ENCODE data around the gene C6orf120. TPM values are rescaled to one million over a fixed set of nuclear protein-coding genes. Genes with fewer than 3 reads are reported as not detected.

C6orf120 gene
- total and polyA plus RNA-seq, 9 of the 15 experiments (the other 6 are each of a cell fraction or from before 2014, with no cell fraction given), result 7.7 to 44.9 (median 34.8) TPM

DNA sequence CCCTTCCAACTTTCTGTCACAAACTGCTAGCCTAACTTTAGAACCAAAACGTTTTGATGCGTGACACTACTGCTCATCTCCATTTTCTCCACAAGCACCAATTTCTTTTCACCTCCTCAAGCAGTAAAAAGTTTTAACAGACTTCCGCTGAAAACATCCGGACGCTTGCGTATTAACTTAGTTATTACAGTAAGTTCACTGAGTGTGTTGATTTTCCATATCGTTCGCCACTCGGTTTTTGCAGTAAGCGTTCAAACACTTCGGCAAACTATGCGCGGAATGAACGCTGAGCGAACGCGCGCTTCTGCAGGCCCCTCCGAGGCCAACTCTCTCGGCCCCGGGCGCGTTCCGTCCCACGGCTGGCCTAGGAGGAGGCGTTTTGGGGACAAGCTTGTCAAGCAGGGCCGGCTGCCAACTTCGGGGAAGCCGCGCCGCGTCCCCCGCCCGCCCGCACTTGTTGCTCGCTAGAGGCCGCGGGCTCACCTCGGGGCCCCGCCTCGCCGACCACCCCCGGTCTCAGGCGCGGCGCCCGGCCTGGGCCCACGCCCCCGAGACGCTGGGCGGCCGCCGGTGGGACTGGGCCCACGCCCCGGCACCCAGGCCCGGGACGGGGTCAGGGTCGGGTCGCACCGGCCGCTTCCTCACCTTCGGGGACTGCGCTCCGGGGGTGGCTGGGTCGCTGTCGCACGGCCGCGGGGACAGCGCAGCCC lies 21.4 kb downstream of the C6orf120 start (continued):
- TF ChIP-seq, protein P1, sequence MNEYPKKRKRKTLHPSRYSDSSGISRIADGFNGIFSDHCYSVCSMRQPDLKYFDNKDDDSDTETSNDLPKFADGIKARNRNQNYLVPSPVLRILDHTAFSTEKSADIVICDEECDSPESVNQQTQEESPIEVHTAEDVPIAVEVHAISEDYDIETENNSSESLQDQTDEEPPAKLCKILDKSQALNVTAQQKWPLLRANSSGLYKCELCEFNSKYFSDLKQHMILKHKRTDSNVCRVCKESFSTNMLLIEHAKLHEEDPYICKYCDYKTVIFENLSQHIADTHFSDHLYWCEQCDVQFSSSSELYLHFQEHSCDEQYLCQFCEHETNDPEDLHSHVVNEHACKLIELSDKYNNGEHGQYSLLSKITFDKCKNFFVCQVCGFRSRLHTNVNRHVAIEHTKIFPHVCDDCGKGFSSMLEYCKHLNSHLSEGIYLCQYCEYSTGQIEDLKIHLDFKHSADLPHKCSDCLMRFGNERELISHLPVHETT (CRISPR knock-in tag; conservative IDR thresholded peaks at IDR 0.05 in 1 of 2, IDR thresholded peaks at IDR 0.05 in 1 of 2), result peak in 1 of 2 experiments; percentile 82; a peak in 2 of 4 replicates
- no peak for TF ChIP-seq ELF4 (CRISPR knock-in tag; IDR thresholded peaks at IDR 0.05)
- 0 out of 2 replicates have a peak, but pooled peaks have one; percentile 18 for TF ChIP-seq KDM2B (CRISPR knock-in tag; IDR thresholded peaks at IDR 0.05)
- no peak for TF ChIP-seq TFAM (CRISPR knock-in tag; conservative IDR thresholded peaks at IDR 0.05)
- TF ChIP-seq PTTG1 (tag; IDR thresholded peaks at IDR 0.05; ENCODE audit: low read depth), result no peak
- TF ChIP-seq ETV1 (tag; conservative IDR thresholded peaks at IDR 0.05; ENCODE audit: low read depth), result peak; percentile 52
- TF ChIP-seq, protein P2, sequence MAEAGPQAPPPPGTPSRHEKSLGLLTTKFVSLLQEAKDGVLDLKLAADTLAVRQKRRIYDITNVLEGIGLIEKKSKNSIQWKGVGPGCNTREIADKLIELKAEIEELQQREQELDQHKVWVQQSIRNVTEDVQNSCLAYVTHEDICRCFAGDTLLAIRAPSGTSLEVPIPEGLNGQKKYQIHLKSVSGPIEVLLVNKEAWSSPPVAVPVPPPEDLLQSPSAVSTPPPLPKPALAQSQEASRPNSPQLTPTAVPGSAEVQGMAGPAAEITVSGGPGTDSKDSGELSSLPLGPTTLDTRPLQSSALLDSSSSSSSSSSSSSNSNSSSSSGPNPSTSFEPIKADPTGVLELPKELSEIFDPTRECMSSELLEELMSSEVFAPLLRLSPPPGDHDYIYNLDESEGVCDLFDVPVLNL (CRISPR knock-in tag; IDR thresholded peaks at IDR 0.05; ENCODE audit: low read depth), result no peak
- TF ChIP-seq ZBTB17 (CRISPR knock-in tag; IDR thresholded peaks at IDR 0.05), result no peak
- TF ChIP-seq, protein P3, sequence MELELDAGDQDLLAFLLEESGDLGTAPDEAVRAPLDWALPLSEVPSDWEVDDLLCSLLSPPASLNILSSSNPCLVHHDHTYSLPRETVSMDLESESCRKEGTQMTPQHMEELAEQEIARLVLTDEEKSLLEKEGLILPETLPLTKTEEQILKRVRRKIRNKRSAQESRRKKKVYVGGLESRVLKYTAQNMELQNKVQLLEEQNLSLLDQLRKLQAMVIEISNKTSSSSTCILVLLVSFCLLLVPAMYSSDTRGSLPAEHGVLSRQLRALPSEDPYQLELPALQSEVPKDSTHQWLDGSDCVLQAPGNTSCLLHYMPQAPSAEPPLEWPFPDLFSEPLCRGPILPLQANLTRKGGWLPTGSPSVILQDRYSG (tag; conservative IDR thresholded peaks at IDR 0.05; ENCODE audit: low read depth), result no peak
- no peak for TF ChIP-seq SNRNP70 (optimal IDR thresholded peaks at IDR 0.05; ENCODE audit: low read depth, low read length)
- TF ChIP-seq, protein P4, sequence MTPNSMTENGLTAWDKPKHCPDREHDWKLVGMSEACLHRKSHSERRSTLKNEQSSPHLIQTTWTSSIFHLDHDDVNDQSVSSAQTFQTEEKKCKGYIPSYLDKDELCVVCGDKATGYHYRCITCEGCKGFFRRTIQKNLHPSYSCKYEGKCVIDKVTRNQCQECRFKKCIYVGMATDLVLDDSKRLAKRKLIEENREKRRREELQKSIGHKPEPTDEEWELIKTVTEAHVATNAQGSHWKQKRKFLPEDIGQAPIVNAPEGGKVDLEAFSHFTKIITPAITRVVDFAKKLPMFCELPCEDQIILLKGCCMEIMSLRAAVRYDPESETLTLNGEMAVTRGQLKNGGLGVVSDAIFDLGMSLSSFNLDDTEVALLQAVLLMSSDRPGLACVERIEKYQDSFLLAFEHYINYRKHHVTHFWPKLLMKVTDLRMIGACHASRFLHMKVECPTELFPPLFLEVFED (CRISPR knock-in tag; conservative IDR thresholded peaks at IDR 0.05), result peak; percentile 80; the same call in 1 of the 2 replicates
- TF ChIP-seq, protein P5, sequence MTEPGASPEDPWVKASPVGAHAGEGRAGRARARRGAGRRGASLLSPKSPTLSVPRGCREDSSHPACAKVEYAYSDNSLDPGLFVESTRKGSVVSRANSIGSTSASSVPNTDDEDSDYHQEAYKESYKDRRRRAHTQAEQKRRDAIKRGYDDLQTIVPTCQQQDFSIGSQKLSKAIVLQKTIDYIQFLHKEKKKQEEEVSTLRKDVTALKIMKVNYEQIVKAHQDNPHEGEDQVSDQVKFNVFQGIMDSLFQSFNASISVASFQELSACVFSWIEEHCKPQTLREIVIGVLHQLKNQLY (CRISPR knock-in tag; conservative IDR thresholded peaks at IDR 0.05), result no peak
- TF ChIP-seq RCOR1 (IDR thresholded peaks at IDR 0.05; ENCODE audit: borderline replicate concordance in 1 of 2, low read depth in 2 of 2, low read length in 2 of 2), result peak in 1 of 2 experiments; percentile 45; a peak in 1 of 4 replicates
- TF ChIP-seq, protein P6, sequence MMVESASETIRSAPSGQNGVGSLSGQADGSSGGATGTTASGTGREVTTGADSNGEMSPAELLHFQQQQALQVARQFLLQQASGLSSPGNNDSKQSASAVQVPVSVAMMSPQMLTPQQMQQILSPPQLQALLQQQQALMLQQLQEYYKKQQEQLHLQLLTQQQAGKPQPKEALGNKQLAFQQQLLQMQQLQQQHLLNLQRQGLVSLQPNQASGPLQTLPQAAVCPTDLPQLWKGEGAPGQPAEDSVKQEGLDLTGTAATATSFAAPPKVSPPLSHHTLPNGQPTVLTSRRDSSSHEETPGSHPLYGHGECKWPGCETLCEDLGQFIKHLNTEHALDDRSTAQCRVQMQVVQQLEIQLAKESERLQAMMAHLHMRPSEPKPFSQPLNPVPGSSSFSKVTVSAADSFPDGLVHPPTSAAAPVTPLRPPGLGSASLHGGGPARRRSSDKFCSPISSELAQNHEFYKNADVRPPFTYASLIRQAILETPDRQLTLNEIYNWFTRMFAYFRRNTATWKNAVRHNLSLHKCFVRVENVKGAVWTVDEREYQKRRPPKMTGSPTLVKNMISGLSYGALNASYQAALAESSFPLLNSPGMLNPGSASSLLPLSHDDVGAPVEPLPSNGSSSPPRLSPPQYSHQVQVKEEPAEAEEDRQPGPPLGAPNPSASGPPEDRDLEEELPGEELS (CRISPR knock-in tag; IDR thresholded peaks at IDR 0.05; ENCODE audit: borderline replicate concordance), result no peak
- no peak for TF ChIP-seq ZNF699 (CRISPR knock-in tag; IDR thresholded peaks at IDR 0.05; ENCODE audit: insufficient replicate concordance)

All from K562 (cell line).